HG03354 (cell line): ENCODE data around the gene SNX33.
"Not testable (repeated sequence)": the region's sequence is repeated elsewhere in the genome, so short reads cannot be mapped to it uniquely, and the experiment has no call there.

ENCODE experiments used
- ATAC-seq: cut with Tn5 transposase; IDR thresholded peaks from one replicate; pipeline ENCODE4 v1.9.1; 2021; ENCODE audit warnings: mild to moderate bottlenecking; ENCODE audit not compliant: unreplicated experiment, poor library complexity, severe bottlenecking

Gene SNX33

DNA sequence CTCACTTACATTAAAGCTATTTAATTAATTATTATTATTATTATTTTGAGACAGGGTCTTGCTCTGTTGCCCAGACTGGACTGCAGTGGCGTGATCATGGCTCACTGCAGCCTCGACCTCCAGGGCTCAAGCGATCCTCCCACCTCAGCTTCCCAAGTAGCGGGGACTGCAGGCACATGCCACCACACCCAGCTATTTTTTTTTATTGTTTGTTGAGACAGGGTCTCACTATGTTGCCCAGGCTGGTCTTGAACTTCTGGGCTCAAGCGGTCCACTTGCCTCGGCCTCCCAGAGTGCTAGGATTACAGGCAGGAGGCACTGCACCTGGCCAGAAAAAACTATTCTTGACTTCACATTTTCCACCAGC, 30.6 kb downstream of the SNX33 start:
- ATAC-seq, result not testable (repeated sequence)

DNA sequence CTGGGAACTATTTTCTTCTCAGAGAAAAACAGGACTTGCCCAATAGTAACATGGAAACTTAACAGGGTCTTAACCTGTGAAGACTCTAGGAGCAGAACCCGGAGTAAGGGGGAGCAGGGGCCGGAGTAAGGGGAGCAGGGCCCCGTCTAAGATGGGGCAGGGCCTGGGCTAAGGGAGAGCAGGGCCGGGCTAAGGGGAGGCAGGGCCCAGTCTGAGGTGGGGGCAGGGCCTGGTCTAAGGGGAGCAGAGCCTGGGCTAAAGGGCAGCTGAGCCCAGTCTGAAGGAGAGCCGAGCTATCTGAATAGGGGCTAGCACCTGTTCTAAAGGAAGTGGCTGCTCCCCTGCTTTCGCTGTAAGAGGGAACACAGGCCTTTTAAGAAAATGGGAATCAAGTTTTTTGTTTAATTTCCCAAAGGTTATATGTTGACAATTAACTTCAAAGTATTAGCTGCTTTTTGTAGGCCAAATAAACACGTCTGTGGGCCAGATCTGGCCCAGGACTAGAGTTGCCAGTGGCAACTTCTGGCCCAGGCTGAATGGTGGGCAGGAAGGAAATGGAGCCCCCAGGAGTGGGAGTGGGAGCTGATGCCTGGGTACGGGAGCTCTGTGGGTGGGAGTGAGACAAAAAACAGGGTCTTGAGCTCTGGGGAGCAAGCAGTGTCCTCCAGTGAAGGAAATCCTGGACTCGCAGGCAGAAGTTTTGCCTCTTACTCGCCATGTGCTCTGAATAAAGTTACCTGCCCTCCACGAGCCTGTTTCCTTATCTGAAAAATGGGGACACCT, 32.5 kb downstream of the SNX33 start:
- no peak for ATAC-seq

DNA sequence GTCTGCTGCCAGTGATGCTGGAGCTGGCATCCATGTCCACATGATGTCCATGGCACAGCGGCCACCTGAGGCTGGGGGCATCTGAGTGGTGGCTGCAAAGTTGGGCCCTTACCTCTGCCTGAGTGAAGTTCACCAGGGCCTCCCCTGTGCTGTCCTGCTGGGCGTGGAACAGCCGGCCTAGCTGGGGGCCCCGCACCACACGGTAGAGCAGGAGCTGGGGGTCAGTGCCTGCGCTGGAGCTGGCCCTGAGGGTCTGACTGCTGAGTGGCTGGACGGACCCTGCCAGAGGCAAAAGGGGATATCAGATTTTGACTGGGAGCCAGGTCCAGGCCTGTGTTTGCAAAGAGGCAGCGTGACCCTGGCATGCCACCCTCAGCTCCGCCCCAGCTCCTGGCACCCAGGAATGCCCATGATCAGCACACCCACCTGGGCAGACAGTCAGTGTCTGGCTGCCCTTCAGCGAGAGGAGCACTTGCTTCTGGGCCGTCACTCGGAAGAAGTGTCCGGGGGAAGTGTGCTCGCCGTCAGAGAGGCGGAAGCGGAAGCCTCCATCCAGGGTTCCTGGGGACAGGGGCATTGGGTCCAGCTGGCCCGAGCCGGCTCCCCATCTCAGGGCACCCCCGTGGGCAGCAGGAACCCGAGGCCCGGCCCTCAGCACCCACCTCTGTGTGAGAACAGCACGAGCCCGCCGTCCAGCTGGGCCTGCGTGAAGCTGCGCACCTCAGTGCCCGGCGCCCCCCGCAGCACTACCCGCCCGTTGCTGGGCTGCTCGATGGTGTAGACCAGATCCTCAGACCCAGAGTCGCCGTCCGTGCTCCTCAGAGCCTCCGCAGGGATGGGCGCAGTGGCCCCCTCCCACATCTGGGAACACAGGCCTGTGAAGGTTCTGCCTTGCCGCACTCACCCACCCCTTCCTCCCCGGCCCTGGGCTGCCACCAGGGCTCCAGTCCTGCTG, 34.7 kb downstream of the SNX33 start:
- no peak for ATAC-seq

DNA sequence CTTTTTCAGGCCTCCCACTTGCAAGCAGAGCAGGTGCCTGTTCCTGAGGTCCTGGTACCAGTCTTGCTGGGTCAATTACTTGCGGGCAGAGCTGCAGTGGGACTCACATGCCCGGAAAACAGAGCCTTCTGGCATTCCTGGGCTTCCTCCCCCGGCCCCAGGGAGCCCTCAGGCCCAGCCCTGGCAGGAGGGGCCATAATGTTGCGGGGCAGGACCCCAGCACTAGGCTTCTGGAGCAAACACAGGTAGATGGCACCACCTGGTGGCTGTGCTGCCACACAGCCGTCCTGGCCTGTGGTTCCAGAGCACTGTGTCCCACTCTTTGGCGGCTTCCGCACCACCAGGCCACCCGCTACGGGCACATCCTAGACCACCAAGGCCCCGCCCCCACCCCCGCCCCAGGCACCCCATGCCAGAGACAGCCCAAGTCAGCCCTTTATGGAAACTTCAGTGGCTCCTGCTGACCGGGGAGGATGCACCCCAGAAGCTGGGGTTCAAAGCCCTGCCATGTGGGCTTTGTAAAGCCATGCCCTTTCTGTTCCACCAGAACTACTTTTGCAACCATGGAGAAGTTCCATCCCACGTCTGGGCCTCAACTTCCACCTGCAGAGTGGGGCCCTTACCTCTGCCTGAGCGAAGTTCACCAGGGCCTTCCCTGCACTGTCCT, 36.1 kb downstream of the SNX33 start:
- ATAC-seq, result peak; percentile 66

DNA sequence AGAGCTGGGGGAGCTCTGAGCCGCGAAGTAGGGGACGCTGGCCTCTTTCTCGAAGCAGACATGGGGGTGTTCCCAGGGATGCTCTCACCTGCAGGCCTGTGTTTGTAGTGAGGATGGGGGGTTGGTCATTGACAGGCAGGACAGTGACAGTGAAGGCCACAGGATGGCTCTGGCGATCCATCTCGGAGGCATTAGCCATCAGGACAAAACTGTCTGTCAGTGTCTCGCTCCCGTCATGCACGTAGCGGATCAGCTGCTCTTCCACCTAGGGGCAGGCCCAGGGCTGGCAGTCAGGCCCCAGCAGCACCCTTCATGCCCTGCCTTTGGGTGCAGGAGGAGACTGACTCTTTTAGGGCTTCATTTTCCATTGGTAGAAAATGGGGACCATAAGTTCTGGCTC, 36.9 kb downstream of the SNX33 start:
- ATAC-seq, result no peak

DNA sequence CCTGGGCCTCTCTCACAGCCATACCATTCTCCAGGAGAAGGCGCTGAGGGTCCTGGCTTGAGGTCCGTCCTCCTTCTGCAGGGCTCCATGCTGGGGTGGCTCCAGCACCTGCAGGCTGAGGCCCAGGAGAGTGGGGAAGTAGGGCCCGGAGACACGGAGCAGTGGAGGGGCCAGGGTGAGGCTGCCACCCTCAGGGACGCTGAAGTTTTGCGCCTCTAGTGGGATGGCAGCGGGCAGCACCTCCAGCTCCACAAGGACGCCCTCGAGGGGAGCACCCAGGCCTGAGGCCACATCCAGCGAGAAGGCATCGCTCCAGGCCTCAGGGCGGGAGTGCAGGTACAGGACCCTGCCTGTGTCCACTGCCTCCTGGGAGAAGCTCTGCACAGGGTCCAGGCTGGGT, 37.5 kb downstream of the SNX33 start:
- ATAC-seq, result no peak

DNA sequence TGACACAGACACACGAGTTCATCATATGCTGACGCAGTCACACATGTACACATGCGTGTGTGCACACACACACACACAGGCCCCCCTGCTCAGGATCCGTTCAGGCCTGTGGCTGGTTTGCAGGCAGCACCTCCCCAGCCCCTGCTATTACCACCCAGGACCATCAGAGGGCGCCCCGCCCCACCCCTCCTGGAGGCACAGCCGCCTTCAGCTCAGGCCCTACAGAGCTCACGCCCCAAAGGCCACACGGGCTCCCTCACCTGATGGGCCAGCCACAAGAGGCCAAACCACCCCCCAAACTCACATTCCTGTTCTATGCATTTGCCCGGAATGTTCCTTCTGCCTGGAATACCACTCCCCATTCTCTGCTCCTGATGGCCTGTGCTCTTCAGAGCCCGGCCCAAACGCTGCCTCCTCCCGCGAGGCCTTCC, 38.5 kb downstream of the SNX33 start:
- peak; percentile 77 for ATAC-seq

DNA sequence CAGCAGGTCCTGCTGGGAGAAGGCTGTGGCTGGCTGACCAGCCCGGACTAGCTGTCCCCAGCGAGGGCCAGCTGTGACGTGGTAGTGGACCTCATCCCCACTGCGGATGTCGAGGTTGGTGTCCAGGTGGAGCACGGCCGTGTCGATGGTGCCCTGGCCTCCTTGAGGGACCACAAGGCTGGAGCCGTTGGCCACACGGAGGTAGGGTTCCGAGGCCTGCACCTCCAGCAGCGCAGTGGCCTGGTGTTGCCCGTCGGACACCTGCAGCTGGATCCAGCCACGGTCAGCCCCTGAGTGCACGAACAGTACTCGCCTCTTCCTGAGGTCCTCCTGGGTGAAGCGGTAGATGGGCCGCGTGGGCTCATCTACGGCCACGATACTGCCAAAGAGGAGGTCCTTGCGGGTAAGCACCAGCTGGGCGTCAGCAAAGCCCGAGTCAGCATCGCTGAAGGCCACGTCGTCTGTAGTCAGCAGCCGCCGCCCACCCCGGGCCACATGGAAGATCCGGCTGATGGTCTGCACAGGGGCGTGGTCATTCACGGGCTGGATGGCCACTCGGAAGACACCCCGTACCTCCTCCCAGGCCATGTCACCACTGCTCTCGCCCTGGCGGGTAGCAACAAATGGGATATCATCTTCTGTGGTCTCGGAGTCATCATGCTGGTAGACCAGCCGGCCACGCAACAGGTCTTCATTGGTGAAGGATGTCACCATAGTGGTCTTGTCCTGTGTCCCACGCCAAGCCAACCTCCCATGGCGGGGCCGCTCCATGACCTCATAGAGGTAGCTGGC, 40.0 kb downstream of the SNX33 start:
- no peak for ATAC-seq

DNA sequence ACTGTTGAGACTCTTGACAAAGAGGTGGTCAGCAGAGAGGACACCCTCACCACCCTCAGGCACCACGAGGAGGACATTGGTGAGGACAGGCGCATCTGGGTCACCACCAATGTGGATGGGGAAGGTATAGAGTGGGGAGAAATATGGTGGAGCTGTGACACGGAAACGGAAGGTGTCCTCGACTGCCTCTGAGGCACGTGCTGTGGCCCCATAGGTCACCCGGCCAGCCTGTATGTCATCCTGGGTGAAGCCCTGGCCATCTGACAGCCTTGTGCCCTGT, 40.5 kb downstream of the SNX33 start:
- ATAC-seq, result no peak

DNA sequence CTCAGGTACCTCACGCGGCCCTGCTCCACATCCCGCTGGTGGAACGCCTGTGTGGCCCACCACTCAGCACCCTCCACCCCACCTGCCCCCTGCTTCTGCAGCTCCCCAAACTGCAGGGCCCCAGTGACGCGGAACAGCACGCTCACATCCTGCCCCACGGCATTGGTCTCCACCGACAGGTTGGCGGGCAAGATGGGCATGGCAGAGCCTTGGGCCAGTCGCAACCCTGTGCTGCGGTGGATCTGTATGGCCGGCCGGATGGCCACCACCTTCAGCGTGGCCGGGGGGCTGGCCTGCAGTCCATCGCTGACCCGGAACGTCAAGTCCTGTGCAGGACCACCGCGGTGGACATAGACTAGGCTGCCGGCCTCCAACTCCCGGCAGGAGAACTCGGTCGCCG, 41.1 kb downstream of the SNX33 start:
- ATAC-seq, result no peak

DNA sequence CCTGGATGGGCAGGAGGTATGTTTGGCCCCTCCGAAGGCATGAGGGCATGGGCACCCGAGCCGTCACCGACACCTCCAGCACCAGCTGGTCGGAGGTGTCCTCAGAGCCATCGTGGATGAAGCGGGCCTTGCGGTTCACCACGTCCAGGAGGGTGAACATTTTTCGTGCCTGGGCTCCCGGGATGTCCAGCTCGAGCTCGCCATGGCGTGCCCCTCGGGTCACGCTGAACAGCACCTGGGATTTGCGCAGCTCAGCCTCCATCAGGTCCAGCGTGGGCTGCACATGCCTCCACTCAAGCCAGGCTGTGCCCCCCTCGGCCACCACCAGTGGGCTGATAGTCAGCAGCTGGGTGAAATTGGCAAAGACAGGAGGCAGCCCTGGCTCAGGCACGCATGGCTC, 41.7 kb downstream of the SNX33 start:
- ATAC-seq, result not testable (repeated sequence)

DNA sequence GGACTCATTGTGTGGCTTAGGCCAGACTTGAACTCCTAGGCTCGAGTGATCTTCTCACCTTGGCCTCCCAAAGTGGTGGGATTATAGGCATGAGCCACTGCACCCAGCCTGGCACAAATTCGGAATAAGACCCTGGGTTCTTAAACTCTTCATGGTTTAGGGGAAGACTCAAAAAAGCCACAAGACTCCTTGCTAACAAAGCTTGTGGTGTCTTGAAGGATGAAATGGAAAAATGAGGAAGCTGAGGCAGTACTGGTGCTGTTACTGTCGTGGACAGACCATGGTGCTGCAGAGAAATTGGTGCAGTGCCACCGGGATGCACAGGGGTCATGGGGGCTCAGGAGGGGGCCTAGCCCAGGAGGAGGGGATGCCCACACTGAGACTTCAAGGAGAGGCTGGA, 44.6 kb downstream of the SNX33 start:
- not testable (repeated sequence) for ATAC-seq

DNA sequence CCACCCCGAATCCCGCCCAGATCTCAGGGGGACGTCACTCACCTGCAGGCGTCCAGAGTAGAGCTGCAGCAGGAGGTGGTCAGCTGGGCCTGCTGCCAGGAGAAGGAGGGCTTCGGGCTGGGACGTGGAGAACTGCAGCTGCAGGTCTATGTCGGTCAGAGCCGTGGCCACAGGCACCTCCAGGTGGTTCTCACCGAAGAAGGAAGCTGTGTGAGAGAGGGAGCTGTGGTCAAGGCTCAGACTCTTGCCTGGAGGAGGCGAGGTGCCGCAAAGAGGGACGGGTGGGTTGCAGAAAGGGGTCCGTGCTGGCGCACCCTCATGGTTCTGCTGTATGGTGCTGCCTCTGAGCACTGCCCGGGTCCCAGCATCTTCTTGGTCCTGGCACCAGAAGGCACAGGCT, 45.3 kb downstream of the SNX33 start:
- ATAC-seq, result not testable (repeated sequence)

DNA sequence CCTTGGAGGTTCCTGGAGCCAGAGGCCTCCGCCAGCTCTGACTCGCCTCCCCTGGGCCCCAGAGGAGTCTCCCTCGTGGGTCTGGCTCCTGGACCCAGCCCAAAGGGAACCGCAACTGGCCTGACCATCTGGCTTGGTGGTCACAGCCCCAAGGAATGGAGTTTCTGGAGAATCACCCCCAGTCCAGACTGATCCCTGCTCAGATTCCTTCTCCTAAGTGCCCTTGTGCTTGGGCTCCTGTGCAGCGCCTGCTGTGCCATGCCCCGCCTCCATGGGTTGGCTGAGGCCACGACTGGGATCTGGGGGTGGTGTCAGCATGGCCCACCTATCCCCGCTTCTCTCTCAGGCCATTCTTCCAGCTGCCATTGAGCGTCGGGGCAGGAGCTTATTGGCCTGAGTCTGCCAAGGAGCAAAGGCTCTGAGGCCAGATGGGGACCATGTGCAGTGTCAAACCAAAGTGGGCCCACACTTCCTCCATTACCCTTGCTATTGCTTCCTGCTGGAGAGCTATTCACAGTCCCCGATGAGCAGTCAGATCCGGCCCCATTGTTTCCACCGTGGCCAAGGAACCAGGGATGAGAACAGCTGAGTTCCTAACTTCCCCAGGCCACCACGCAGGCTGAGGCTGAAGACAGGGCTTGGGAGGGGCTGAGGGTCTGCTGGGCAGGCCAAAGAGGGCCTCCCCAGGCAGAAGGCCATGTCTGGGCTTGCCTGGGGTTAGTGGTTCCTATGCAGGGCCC, 46.0 kb downstream of the SNX33 start:
- ATAC-seq, result no peak

DNA sequence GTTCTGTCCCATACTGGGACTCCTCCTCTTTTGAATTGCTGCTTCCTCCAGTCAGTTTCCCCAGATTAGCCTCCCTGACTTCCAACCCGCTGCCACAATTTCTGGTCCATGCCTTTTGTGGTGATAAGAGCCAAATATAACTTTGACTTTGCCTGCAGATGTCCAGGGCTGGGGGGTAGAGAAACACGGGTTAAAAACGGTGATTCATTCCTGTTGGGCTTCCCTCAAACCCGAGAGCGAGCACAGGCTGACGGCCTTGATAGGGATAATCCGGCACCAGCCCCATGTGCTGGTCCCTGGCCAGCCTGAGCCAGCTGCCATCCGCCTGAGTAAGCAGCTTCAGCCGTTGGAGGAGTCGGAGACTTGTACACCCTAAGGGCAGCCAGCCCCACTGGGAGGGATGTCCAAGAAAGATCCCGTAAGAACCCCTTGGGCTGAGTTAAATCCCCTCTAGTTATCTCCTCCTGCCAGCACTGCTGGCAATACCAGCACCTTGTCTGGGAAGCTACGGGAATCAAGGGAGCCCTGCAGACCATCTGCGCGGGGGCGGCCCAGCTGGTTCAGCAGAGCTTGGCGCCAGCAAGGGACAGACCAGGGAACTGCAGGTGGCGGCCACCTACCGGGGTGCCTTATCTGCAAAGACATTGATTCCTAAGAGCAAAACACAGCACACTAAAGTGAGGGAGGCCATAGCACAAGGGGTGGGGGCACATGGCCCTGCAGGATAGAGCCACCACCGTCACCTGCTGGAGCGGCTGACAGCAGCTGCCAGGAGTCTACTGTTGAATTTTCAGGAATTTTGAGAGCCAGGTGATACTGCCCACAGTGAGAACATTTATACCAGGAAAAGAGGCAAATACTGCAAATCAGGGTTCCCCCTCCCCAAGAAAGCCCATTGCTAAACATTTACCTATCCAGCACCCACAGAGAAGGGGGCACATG, 46.8 kb downstream of the SNX33 start:
- peak; percentile 42 for ATAC-seq

DNA sequence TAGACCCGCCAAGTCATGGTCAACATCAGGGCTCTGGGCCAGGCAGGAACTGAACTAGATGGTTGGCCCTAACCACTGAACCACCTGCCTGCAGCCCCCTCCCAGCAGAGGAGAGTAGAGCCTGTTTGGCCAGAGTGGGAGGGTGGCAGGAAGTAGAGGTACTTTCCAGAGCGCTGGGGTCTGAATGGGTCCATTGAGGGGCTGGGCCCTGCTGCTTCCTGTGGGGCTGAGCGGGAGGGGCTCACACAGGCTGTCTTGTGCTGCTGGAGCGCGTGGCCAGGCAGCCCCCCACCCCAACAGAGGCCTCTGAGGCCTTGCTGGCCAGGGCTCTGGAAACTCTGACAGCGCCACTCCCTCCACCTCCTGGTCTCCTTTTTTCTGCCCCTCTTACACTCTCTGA, 47.5 kb downstream of the SNX33 start:
- no peak for ATAC-seq

DNA sequence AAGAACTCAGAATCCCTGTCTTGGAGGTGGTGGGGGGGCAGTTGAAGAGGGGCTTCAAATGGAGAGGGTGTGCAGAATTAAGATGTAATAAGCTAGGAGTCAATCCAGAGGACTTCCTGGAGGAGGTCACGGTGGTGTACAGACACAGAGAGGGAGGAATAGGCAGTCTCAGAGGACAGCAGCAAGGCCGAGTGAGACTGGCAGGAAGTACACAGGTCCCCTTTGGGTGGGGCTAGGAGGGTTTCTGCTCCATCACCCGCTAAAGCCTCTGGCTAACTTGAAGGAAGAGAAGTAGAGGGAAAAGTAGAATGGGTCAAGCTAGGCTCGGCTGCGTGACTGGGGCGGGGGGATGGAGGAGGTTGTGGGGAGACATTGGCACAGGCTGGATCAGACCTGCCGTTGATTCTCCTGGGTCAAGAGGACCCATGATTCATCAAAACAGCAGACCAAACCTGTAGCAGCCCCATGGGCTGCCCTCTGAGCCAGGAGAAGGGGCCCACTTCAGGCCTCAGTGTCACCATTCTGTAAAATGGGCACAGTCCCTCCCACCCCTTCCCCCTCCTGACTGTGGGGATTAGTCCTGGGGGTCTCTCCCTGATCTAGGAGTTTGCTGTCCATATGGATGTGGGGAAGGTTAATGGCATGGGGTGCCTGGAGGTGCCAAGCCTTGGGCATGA, 48.1 kb downstream of the SNX33 start:
- ATAC-seq, result no peak

DNA sequence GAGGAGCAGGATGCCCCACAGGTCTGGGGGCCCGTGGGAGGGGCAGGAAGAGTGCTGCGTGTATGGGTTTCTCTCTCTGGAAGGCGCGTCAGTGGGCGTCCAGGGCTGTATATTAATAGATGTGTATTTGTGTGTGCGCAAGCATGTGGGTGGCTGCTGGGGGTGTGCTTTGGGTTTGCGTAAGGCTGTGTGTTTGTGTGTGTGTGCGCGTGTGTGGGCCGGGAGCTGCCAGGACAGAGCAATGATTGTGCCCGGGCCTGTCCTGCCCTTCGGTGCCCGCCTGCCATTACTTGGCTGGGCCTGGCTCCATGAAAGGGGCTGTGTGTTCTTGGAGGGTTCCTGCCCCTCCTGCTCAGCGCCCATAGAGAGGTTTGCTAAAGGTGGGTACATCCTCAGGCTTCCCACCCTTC, 48.6 kb downstream of the SNX33 start:
- ATAC-seq, result no peak
